NCI-H524 (cell line): ENCODE measurements around the gene CNPY2.
"Not testable (repeated sequence)": the region's sequence is repeated elsewhere in the genome, so short reads cannot be mapped to it uniquely, and the experiment has no call there.

ENCODE experiments used
- DNase-seq, 2 experiments: peaks; one replicate each; lab custom pipeline; 2025; lab: John Stamatoyannopoulos, UW

The CNPY2 gene

DNA sequence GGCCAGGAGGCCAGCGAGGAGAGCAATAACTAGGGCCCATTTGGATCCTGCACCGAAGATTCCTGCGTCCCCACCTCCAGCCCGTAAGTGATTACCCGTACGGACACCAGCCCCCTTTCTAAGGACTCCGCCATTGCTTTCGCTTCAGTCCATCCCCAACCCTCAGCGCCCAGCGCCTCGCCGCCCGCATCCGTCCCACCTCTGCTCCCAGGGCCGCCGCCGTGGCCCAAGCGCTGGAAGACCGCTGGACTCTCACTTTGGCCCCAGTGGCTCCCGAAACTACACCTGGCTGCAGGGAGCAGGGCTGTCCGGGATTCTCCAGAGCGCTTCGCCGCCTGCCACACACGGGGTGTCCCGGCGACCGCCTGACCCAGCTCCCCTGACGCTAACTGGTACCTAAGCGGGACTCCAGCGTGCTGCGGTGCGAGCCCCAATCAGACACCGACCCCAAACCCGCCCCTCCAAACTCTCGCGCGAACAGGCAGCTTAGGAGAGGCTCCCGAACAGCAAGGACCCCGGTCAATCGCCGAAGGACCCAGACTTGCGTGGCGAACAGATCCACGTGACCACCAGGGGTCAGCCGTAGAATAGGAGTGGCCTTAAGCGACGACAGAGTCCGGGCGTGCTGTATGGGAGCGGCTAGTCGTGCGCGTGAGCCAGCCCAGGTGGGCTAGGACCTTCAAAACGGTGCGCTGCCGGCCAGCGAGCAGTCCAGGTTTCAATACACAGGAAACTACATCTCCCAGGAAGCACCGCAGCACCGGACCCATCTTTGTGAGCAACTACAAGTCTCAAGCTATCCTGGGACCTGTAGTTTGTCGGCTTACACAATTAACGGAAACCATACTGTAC lies at the start of gene CNPY2:
Gene CNPY2 (minus strand): TSS at position 367 of the 852 bp plus-strand sequence. CDS start 771 bp downstream, outside the sequence.
- peak; percentile 97 to 98 for DNase-seq

DNA sequence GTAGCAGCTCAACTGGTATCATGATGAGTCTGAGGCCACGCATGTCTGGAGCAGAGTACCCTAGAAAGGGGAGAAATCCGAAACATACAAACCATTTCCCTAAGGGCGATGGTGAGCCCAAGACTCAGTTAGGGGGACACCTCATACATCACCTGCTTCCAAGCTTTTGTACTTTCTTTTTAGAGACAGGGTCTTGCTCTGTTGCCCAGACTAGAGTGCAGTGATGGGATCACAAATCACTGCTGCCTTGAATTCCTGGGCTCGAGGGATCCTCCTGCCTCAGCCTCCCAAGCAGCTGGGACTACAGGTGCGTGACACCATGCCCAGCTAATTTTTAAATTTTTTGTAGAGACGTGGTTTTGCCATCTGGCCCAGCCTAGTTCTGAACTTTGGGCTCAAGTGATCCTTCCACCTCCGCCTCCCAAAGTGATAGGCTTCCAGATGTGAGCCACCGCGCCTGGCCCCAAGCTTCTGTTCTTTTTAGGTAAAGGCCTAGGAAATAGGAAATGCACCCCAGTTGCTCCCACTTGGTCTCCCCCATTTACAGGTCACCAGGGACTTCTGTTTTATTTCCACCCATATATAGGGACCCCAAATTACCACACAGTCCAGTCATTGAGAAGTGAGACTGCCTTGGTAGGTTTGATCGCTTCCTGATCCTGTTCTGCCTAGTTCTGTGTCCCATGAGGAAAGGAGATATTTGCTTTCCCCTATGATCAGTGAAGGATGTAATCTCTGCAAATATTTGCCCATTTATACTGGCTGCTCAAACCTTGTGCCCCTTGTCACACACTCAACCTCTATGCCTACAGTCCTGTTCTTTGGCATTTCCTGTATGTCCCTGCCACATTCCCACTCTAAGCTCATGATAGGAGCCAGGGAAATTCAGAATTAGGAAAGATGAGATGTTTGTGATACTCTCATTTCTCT lies 46.6 kb upstream of the CNPY2 start, which contains the start of gene APOF:
Gene APOF (minus strand): TSS at position 728 of the 930 bp plus-strand sequence. CDS start 112 bp downstream, at position 616.
- no peak for DNase-seq

DNA sequence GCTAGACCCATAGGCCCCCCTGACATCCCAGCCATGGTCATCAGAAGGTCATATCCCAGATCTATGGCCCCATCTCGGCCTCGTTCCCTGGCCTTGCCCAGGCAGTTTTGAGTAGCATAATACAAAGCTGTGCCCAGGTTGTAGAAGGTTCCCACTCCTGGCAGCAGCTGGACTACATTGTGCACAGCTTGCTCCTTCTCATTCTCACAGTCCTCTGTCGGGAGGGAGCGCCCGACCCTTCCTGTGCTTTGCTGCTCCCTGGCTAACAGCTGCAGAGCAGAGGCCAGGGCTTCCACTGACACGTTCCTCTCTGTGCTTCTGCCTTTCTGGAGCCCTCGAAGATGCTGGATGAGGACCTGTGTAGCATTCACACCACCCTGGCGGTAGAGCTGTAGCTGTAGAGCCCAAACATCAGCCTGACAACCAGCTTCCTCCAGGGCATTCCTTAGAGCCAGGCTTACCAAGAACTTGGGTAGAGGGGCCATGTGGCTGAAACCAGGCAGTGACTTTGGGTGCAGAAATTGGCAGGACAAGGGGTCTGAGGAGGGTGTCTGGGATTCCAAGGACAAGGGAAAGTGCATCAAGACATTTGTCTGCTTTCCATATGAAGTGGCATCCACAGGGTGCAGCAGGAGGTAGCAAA lies 45.8 kb upstream of the CNPY2 start:
- no peak for DNase-seq

DNA sequence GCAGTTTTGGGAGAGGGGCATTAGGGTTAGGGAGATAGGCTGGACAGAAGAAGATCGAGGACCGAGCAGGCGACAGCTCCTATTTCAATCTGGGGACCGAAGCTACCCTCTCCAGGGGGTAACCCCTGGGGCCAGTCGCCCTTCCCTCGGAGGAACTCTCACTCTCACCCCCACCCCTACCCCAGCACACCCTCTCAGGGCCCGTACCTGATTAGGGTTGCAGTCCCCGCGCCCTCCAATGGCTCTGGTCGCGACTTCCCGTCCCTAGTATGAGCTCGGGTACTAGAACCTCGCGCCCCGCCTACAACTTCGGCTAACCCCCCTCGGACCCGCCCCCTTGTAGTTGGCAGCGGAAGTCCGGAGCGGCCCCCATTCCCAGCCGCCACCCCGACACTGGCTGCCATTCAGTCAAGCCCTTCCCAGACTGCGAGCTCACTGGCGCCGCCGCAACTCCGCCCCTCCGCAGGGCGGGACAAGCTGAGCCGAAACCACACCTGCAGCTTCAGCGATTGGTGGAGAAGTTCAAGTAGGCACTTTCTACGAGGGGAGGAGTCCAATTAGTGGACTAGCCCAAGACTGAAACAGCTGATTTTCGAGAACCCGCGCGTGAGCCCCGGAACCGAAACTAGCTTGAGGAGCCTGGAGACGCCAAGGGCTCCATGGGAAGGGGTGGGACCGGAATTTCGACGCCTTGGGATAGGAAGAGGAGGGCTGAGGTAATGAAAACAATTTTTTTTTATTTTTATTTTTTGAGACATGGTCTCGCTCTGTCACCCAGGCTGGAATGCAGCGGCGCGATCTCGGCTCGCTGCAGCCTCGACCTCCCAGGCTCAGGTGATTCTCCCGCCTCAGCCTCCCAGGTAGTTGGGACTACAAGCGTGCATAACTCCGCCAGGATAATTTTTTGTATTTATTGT lies 44.3 kb upstream of the CNPY2 start, which contains the start of gene STAT2:
Gene STAT2 (minus strand): TSS at position 257 of the 917 bp plus-strand sequence. CDS start 3,536 bp downstream, outside the sequence.
- peak; percentile 97 to 99 for DNase-seq

DNA sequence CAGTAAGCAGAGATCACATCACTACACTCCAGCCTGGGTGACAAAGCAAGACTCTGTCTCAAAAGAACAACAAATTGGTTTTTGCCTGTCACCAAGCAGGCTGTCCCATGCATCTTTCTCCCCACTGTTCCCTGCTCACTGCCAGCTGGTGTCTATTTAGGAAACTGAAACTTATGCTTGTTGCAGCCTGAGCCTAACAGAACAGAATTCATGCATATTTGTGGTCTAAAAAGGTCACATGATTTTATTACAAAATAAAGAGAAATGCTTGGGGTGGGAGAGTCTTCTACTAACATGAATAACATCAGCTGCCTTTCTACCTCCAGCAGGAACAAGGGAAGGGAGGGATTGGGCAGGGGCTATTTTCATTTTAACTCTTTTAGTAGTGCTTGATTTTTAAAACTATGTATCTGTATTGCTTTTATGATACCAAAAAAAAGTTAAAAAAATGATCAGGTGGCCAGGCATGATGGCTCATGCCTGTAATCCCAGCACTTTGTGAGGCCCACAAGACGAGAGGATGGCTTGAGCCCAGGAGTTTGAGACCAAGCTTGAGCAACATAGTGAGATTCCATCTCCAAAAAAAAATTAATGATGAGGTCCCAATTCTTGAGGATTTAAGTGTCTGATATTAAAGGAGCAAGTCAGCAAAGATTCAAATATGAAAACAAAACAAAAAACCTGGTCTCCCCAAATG lies 43.2 kb upstream of the CNPY2 start:
- no peak for DNase-seq

DNA sequence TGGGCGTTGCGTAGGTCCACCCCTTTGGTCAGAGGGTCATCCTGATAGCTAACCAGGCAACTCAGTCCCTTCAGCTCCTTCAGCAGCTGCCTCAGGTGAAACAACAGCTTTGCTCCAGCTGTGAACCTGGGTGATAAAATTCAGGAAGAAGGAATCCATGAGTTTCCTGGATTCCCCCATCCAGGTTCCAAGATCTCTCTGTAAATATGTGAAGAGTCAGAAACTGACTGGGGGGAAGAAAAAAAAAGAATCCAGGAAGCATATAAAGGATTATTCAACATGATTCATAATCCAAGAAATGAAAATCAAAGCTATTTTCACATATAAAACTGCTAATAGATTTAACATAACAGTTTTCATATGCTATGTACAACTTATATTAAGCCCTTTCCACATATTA lies 35.5 kb upstream of the CNPY2 start:
- no peak for DNase-seq

DNA sequence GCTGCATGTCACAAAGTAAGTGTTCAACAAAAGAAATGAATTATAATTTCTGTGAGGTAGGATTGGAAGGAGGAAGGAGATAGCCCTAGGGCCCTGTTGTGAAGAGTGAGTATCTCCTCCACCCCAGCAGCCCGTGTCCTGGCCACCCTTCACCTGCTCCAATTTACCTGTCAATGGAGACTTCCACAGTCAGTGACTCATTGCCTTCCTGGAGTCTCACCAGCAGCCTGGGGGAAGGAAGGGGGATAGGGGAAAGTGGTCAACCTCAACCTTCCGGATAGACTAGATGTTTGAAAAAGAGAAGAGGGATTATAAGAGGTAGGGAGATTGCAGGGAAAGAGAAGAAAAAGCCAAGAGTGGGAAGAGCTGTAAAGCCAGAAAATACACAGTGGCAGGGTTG lies 34.9 kb upstream of the CNPY2 start:
- no peak for DNase-seq

DNA sequence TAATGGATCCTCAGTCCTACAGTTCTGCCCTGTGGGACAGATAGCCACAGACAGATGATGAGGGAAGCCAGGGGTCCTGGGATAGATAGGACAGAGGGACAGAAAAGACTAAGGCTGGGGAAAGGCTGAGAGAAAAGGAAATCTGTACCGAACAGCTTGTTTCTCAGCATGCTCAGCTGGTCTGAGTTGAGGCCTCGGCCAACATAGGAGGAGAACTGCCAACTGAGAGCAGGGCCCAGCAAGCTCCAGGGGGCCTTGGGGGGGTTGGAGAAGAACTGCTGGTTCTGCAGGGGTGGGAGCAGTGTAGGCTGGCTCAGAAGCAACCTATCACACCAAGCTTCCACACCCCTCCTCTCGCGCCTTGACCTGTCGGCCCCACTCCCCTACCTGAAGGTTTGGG lies 33.0 kb upstream of the CNPY2 start:
- DNase-seq = no peak

DNA sequence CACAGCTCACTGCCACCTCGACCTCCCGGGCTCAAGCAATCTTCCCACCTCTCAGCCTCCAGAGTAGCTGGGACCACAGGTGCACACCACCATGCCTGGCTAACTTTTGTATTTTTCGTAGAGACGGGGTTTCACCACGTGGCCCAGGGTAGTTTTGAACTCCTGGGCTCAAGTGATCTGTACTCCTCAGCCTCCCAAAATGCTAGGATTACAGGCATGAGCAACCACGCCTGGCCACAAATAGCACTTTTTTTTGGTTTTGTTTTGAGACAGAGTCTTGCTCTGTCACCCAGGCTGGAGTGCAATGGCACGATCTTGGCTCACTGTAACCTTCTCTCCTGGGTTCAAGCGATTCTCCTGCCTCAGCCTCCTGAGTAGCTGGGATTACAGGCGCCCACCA lies 31.5 kb upstream of the CNPY2 start:
- not testable (repeated sequence) for DNase-seq

DNA sequence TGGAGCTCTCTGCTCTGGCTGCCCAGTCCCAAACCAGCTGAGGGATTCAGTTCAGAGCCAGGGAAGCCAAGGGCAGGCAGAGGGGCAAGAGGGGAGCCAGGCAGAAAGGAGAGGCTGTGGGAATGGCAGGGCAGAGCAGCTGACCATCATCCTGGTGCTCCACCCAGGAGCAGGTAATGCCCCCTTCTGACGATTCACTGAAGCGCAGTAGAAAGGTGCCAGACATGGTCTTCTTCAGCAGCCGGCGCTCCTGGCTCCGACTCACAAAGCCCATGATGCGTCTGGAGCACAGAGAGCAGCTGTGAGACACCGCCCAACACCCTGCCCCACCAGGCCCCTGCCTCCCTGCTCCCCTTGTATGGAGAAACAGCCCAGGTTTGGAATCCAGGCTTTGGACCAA lies 30.9 kb upstream of the CNPY2 start:
- DNase-seq = no peak

DNA sequence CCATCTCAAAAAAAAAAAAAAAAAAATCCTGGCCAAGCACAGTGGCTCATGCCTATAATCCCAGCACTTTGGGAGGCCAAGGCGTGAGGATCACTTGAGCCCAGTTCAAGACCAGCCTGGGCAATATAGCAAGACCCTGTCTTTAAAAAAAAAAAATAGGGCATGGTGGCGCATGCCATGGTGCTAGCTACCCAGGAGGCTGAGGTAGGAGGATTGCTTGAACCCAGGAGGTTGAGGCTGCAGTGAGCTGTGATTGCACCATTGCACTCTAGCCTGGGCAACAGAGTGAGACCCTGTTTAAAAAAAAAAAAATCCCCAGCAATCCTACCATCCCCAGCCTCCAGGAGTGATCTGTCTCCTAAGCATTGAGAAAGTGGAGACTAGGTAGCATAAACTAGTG lies 26.5 kb upstream of the CNPY2 start:
- DNase-seq = not testable (repeated sequence)

DNA sequence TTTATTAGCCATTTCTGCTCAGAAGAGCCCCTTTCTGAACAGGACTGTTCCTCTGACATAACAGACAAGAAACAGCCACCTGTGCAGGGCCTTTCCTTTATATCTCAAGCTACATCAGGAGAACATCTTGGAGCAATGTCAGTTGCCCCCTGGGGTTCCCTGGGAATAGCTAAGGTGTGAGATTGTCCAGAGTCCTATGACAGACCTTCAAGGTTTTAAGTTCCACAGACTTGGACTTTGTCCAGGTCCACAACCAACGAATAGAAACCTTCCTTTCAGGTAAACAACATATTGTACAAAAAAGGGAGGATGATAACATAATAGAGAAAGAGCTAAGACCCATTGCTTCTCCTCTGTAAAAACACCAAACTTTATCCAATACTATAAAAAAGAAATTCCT lies 25.8 kb upstream of the CNPY2 start:
- DNase-seq = no peak

DNA sequence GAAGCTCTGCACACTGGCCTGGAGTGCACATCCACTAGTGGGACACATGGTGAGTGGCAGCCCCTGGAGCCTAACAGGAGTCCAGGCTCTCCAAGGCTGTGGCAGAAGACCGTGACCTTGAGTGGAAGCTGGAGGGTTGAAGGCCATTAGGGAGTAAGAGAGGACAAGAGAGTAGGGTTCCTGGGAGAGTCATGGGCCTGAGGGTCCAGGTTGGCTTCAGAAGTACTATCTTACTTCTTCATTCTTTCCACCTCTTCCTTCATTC lies 23.3 kb upstream of the CNPY2 start:
- no peak for DNase-seq

DNA sequence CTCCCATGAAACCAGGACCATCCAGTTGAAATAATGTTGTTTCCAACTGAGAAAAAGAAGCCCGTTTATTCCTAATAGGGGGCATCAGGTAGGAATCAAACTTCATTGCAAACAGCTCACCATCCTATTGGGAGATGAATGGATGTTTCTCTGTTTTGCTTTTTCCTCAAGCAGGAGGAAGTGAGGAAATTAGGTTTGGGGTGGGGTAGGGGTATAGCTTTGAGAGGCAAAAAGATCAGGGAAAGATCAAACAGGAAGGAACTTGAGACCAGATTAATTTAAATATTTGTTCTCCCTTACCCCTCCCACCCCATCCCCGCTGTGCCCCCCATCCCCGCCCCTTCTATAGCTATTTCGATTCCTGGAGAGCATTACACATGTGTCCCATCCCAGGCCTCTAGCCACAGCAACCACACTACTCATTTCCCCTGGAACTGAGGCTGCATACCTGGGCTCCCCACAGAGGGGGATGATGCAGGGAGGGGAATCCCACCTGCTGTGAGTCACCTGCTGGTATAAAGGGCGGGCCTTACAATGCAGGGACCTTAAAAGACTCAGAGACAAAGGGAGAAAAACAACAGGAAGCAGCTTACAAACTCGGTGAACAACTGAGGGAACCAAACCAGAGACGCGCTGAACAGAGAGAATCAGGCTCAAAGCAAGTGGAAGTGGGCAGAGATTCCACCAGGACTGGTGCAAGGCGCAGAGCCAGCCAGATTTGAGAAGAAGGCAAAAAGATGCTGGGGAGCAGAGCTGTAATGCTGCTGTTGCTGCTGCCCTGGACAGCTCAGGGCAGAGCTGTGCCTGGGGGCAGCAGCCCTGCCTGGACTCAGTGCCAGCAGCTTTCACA lies 22.7 kb upstream of the CNPY2 start, which contains the start of gene IL23A:
Gene IL23A (plus strand): TSS at position 577 of the 850 bp plus-strand sequence. CDS start 161 bp downstream, at position 738.
- no peak for DNase-seq

DNA sequence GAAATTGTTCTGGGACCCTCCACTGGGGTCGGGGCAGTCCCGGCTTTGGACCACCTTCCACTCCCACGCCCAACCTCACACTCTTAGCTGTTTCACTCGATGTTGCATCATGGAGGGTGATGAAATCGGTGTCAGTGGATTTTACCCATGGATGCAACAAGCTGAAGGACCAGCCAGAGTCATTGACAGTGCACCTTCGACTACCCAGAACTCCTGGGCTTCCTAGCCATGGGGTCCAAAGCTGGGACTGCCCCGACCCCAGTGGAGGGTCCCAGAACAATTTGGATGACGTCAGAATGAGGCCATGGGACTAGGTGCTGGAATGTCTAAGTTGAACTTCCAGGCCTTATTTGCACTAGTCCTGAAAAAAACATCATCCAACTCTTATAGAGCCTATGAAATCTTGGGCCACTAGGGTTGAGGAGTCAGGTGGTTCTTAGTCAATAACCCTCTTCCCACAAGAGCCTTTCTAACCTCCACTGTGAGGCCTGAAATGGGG lies 22.0 kb upstream of the CNPY2 start:
- DNase-seq = no peak

DNA sequence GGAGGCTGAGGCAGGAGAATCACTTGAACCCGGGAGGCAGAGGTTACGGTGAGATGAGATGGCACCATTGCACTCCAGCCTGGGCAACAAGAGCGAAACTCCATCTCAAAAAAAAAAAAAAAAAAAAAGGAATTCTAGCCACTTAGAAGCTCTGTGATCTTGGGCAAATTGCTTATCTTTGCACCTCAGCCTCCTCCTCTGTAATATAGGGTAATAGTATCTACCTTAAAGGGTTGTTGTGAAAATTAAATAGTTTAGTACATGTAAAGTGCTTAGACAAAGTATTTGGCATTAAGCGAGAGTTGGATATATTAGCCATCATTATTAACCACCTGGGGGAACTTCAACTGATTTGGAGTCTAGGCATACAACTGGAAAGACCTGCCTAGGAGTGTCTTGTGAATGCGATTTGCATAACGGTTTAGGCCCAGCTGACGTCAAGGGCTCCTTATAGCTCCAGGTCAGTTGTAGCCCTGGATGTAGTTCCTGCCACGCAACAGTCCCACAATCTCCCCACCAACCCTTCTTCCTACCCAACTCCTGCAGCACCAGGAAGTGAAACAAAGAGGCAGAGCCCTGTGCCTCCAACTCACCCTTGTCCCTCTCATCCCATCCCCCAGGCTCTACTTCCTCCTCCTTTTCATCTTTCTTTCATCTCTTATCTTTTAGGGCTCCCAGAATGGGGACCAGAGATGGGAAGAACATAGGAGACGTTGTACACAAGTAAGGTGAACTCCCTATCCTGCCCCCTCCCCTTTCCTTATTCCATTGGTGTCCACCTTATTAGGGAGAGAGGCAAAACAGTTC lies 20.8 kb upstream of the CNPY2 start:
- no peak for DNase-seq

DNA sequence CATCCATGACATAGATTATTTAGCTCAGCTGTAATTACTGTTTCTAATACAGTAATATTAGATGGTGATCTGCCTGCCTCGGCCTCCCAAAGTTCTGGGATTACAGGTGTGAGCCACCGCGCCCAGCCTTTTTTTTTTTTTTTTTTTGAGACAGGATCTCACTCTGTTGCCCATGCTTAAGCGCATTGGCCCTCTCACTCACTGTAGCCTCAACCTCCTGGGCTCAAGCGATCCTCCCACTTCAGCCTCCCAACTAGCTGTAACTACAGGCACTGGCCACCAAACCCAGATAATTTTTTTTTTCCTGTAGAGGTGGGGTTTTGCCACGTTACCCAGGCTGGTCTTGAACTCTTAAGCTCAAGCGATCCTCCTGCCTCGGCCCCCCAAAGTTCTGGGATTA lies 19.7 kb upstream of the CNPY2 start:
- DNase-seq = not testable (repeated sequence)

DNA sequence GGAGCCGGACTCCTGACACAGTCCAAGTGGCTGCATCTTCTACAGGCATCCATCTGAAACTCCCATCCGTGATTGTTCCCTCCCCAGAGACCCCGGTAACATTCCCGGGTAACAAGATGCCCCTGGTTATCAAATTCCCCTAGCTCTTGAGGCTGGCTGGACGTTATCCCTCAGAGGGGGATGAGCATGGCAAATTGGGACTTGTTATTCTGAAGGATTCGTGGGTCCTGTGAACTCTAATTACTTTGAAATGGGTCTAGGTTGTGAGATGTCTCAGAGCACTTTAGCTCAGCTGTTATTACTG lies 18.7 kb upstream of the CNPY2 start:
- DNase-seq = no peak
